ENCODE measurements around the gene SMIM1.
"Not testable (repeated sequence)": the region's sequence is repeated elsewhere in the genome, so short reads cannot be mapped to it uniquely, and the experiment has no call there.

The SMIM1 gene

GRCh38 chr1:3736708-3737107 lies 35.8 kb upstream of the SMIM1 start:
- DNase-seq (ENCODE audit: low read depth in 2 of 2), result no peak

GRCh38 chr1:3738943-3739342 lies 33.6 kb upstream of the SMIM1 start:
- no peak for DNase-seq (ENCODE audit: low read depth in 2 of 2)

- DNase-seq (ENCODE audit: low read depth in 2 of 2), result no peak
Measured at GRCh38 chr1:3740042-3740441, 32.5 kb upstream of the SMIM1 start.

- DNase-seq (ENCODE audit: low read depth in 2 of 2), result no peak
Measured at GRCh38 chr1:3740752-3741151, 31.8 kb upstream of the SMIM1 start.

GRCh38 chr1:3741566-3742438 lies 30.7 kb upstream of the SMIM1 start:
- no peak for DNase-seq (ENCODE audit: low read depth in 2 of 2)

GRCh38 chr1:3742439-3743298 lies 29.9 kb upstream of the SMIM1 start:
- no peak for DNase-seq (ENCODE audit: low read depth in 2 of 2)

- DNase-seq (ENCODE audit: low read depth in 2 of 2), result no peak
Measured at GRCh38 chr1:3743421-3743820, 29.1 kb upstream of the SMIM1 start.

- no peak for DNase-seq (ENCODE audit: low read depth in 2 of 2)
Measured at GRCh38 chr1:3743826-3744225, 28.7 kb upstream of the SMIM1 start.

- no peak for DNase-seq (ENCODE audit: low read depth in 2 of 2)
Measured at GRCh38 chr1:3744646-3745045, 27.9 kb upstream of the SMIM1 start.

- DNase-seq (ENCODE audit: low read depth in 2 of 2), result no peak
Measured at GRCh38 chr1:3745071-3745470, 27.5 kb upstream of the SMIM1 start.

- no peak for DNase-seq (ENCODE audit: low read depth in 2 of 2)
Measured at GRCh38 chr1:3745590-3746381, 26.8 kb upstream of the SMIM1 start.

GRCh38 chr1:3746389-3746829 lies 26.1 kb upstream of the SMIM1 start:
- no peak for DNase-seq (ENCODE audit: low read depth in 2 of 2)

- DNase-seq (ENCODE audit: low read depth in 2 of 2), result peak; percentile 83 to 92
Measured at GRCh38 chr1:3746830-3747521, 25.6 kb upstream of the SMIM1 start.

- no peak for DNase-seq (ENCODE audit: low read depth in 2 of 2)
Measured at GRCh38 chr1:3747522-3747848, 25.1 kb upstream of the SMIM1 start.

- DNase-seq (ENCODE audit: low read depth in 2 of 2), result no peak
Measured at GRCh38 chr1:3747903-3748302, 24.6 kb upstream of the SMIM1 start.

- DNase-seq (ENCODE audit: low read depth in 2 of 2), result not testable (repeated sequence)
Measured at GRCh38 chr1:3748316-3748900, 24.1 kb upstream of the SMIM1 start.

GRCh38 chr1:3749512-3749911 lies 23.0 kb upstream of the SMIM1 start:
- no peak for DNase-seq (ENCODE audit: low read depth in 2 of 2)

GRCh38 chr1:3750741-3751140 lies 21.8 kb upstream of the SMIM1 start:
- DNase-seq (ENCODE audit: low read depth in 2 of 2), result no peak

- no peak for DNase-seq (ENCODE audit: low read depth in 2 of 2)
Measured at GRCh38 chr1:3752400-3752945, 20.1 kb upstream of the SMIM1 start, which contains the start of gene CCDC27. TSS of gene CCDC27 (plus strand) at chr1:3752450. CDS start at chr1:3752482, 32 bp downstream.

- no peak for DNase-seq (ENCODE audit: low read depth in 2 of 2)
Measured at GRCh38 chr1:3753656-3754454, 18.7 kb upstream of the SMIM1 start.

All from stimulated activated CD4-positive, alpha-beta T cell treated with anti-CD3 and anti-CD28 coated beads, Interleukin-1b, Interleukin-23, amount 100 ng/mL, for 4 hours (primary cell).